ENCODE results near the gene TMEM132D. TPM values are rescaled to one million over a fixed set of nuclear protein-coding genes. Genes with fewer than 3 reads are reported as not detected.
"Not testable (repeated sequence)": the region's sequence is repeated elsewhere in the genome, so short reads cannot be mapped to it uniquely, and the experiment has no call there.

The TMEM132D gene
- total RNA-seq, result 0.18 TPM

DNA sequence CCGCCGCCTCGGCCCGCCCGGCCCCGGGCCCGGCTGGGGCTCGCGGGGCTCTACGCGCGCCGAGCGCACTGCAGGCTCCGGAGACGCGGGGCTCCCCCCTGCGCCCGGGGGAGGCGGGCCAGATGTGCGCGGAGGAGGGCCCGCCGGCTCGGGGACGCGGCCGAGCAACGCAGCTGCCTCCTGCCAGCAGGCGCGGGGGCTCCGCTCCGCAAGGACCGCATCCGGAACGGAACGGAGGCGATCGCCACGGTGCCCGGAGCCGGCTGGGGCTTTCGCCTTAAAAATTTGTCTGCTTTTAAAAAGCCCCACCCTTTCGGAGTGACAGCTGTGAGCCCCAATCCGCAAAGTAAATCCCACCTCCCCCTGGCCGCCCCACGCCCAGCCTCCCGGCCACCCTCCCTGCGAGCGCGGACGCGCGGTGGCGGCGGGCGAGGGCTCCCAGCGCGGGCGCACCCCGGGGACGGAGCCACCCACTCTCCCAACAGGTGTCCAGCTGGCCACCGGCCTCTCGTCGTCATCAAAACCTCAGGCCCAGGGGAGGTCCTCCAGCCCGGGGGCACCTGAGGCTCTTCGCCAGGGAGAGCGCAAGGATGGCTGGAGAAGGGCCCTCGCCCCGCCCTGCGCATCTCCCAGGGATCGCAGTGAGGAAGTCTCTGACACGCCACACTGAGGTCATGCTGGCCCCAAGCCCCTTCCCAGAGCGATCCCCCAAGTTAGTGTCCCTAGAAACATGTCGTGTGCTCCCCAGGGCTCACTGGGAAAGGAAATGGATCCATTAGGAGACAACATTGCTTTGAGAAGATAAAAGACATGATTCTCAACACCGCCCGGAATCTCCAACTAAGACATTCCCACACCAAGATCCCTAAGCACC lies at the start of gene TMEM132D:
Gene TMEM132D (minus strand): TSS at position 70 of the 874 bp plus-strand sequence.
- ATAC-seq (no peak), DNase-seq (ENCODE audit: low spot score) (no peak)
- intact Hi-C loops (cut with DNase I), result no loop called here

- intact Hi-C loops (cut with DNase I), result no loop called here
- no peak for DNase-seq (ENCODE audit: low spot score)
- ATAC-seq, result no peak
These were observed 45.8 kb upstream of the TMEM132D start for GRCh38 chr12:129949651-129950050.

DNA sequence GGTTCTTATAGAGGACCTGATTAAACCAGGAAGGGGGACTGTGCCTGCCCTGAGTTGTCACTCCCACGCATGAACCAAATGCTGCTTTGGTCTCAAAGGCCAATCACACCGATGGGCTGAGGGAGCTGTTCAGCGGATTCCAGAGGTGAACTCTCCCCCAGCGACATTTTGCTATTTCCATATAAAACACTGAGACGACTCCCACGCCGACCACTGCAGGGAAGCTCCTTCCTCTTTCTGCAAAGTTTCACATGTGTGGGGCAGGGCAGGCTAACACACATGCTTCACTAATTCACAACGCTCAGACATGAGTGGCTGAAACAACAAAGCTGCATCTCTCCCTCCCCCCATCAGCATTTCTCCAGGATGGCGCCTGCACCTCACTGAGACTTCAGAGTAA lies 37.8 kb upstream of the TMEM132D start:
- DNase-seq (ENCODE audit: low spot score), result no peak
- intact Hi-C loops (cut with DNase I), result no loop called here
- ATAC-seq, result no peak

- DNase-seq (ENCODE audit: low spot score), result no peak
- ATAC-seq, result no peak
- intact Hi-C loops (cut with DNase I), result no loop called here
These were observed 34.3 kb upstream of the TMEM132D start for GRCh38 chr12:129938089-129938488.

DNA sequence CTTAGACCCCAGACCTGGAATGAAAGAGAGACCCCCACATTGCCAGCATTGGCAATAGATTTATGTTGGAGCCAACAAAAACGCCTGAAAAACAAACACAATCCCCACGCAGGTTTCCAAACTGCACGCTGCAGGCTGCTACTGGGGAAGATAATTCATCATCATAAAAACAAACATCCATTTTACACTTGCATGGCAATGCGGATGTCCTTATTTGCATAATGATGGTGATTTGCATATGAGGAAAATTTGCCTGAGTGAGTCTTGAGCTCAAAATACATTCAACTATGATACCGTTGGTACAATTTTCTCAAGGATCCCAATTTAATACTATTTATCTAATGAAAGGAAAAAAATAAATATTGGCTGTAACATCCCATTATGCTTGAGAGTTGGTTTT lies 33.6 kb upstream of the TMEM132D start:
- DNase-seq (ENCODE audit: low spot score), result no peak
- intact Hi-C loops (cut with DNase I), result no loop called here

DNA sequence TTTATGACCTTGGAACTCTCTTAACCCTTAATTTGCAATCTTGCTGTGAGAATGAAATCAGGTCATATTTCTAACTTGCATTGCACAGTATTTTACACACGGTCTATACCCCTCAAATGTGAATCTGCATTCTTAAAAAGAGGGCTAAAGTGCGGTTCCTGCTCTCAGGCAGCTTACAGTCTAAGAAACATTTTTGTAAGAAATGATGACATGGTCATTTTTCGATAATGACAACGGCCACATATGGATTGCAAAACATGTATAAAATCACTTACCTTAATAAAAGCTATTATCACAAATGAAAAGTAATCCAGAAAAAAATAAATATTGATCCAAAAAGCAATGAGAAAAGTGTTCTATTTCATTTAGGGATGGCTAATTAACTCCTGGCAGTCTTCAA lies 24.8 kb upstream of the TMEM132D start:
- intact Hi-C loops (cut with DNase I), result no loop called here
- no peak for ATAC-seq
- no peak for DNase-seq (ENCODE audit: low spot score)

More for the DNA sequence above, 33.6 kb upstream of the TMEM132D start:
- no peak for ATAC-seq

GRCh38 chr12:129927316-129927900 lies 23.6 kb upstream of the TMEM132D start:
- ATAC-seq (no peak), DNase-seq (ENCODE audit: low spot score) (no peak)
- intact Hi-C loops (cut with DNase I), result no loop called here

DNA sequence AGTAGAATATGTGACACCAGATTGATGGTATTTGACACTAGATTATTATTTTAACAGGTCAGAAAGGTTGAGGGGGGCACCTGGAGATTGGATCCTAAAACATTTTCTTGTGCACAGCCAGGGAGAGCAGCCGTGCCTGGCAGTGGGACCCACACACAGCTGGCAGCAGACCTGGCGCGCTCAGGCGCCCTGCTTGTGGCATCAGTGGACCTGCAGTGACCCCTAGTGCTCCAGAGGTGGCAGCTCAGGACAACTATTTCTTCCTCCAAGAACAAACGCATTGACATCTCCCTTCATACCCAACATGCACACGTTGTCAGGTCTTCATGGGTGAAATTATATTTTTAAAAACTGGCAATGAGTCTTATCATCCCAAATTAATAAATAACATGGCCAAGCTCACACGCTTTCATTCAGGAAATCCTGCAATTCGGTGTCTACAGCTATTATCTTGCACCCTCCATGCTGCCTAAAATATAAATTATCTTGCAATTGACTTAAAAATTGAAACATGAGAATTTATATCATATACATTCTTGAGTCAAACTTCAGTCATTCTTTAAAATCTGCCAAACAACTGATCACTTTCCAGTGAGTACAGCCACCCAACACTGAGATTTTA lies 7.7 kb upstream of the TMEM132D start:
- ATAC-seq (no peak), DNase-seq (ENCODE audit: low spot score) (no peak)
- intact Hi-C loops (cut with DNase I), result no loop called here

GRCh38 chr12:129909051-129910020 lies 5.5 kb upstream of the TMEM132D start:
- DNase-seq (ENCODE audit: low spot score), result no peak
- intact Hi-C loops (cut with DNase I), result no loop called here
- no peak for ATAC-seq

GRCh38 chr12:129903092-129903945 lies 506 bp downstream of the TMEM132D start:
- intact Hi-C loops (cut with DNase I), result no loop called here
- ATAC-seq (no peak), DNase-seq (ENCODE audit: low spot score) (no peak)

DNA sequence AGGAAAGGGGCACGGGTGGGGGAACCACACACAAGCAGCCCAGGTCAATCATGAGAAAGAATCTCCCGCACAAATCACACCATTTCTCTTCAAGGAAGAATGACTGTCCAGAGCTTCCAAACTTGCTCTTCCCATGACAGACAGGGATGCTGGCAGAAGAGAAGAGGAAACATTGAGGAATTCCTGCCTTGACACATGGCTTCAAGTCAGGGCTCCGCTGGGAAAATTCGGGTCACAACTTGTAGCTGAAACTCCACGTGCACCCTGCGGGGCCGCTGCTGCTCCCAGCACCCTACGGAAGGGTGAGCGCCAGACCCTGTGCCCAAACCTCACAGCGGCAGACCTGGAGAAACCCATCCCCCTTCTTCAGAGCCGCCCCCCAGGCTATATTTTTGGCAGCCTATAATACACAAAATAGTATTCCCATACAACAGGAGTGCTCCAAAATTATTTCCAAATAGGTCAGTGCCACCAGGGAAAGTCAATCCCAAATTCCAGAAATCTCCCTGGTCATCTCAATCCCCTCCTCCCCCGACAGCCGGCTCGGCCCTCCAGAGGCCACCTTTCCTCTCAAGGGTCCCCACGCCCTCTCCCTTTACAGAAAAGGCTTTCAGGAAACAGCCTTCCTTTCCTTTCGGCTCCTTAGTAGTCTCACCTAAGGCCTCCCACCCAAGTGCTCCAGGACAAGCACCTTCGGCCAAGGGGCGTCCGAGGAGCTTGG lies 1.3 kb downstream of the TMEM132D start:
- DNase-seq (ENCODE audit: low spot score) (no peak), ATAC-seq (no peak)
- intact Hi-C loops (cut with DNase I), result no loop called here

DNA sequence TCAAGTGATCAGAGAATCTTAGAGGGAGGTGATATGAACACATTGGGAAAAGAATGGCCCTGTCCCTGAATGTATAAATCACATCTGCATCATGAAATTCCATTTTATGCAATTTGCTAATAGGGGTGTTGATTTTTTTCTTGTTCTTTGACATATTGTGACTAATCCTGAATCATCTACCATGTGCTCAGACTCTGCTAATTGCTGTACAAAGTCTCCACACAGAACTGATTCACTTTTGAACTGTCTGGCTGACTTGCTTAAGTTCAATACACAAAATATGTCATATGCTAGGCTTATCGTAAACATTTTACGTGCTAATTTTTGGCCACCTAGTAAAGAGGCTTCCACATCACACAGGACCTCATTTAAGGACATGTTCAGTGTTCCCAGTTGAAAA lies 2.6 kb downstream of the TMEM132D start:
- ATAC-seq (no peak), DNase-seq (ENCODE audit: low spot score) (no peak)
- intact Hi-C loops (cut with DNase I), result no loop called here

DNA sequence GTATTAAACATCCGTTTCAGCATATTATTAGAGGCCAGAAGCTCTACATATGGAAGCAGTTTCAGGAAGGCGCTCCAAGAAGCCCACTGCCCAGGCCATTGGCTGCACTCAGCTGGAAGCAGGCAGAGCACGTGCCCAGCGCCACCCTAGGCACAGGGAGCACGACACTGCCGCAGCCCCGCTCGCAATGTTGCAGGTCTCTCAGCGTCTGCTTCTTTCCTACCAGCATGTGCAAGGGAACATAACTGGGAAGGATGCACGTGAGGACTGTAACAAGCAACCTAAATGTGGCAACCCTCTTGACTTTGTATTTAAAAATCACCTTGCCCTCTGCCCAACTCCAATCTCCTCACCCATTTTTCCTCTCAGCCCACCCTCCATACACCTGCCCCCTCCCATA lies 3.5 kb downstream of the TMEM132D start:
- ATAC-seq (no peak), DNase-seq (ENCODE audit: low spot score) (no peak)
- intact Hi-C loops (cut with DNase I), result no loop called here

DNA sequence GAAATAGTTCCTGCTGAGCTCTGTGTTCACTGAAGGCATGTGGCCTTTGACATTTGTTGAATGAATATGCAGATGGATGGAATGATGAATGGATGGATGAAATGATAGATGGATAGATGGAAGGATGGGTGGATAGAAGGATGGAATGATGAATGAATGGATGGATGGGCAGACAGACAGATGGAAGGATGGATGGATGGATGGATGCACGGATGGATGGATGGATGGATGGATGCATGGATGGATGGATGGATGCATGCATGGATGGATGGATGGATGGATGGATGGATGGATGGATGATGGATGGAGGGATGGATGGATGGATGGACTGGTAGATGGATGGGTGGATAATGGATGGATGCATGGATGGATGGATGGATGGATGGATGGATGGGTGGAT lies 4.8 kb downstream of the TMEM132D start:
- intact Hi-C loops (cut with DNase I); DNase-seq (ENCODE audit: low spot score); ATAC-seq: not testable (repeated sequence)

DNA sequence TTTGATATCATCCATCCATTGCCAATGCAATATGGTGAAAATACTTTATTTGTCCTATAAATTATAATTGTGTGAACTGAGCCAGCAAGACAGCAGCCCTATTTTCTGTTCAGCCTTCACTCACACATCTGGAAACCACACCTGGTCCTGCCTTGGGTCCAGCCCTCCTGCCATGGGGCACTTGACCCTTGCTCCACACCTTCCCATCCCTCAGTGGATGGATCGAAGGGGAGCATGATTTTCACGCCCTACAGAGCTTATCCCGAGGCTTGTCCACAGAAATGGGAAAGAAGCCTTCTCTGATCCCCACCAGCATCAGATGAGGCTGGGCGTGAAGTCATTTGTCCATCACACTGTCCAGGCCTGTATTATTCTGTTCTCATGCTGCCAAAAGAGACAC lies 10.1 kb downstream of the TMEM132D start:
- no peak for ATAC-seq
- DNase-seq (ENCODE audit: low spot score), result no peak
- intact Hi-C loops (cut with DNase I), result no loop called here

- intact Hi-C loops (cut with DNase I), result no loop called here
- no peak for ATAC-seq
- DNase-seq (ENCODE audit: low spot score), result no peak
These were observed 16.7 kb downstream of the TMEM132D start for GRCh38 chr12:129887101-129887500.

- ATAC-seq (no peak), DNase-seq (ENCODE audit: low spot score) (no peak)
- intact Hi-C loops (cut with DNase I), result no loop called here
These were observed 17.3 kb downstream of the TMEM132D start for GRCh38 chr12:129886541-129886940.

DNA sequence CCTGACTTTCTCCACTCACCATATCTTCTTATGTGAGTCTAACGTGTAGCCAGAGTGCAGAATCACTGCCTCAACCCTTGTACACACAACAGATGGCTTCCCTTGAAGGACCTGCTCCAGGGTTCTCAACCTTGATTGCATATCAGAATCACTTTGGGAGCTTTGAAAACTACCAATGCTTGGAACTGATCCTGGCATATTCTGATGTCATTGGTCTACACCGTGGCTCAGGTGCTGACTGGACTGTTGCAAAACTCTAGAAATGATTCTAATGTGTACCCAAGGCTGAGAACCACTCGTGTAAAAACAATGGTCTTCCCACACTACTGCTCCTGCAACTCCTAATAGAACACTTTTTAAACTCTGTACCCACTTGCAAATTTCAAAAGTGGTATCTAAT lies 18.5 kb downstream of the TMEM132D start:
- intact Hi-C loops (cut with DNase I), result no loop called here
- ATAC-seq, result no peak

More for the DNA sequence above, 18.5 kb downstream of the TMEM132D start:
- no peak for DNase-seq (ENCODE audit: low spot score)

Measured in sciatic nerve (tissue), 2 donors.